ENCODE results near the gene ENTPD3. TPM values are rescaled to one million over a fixed set of nuclear protein-coding genes. Genes with fewer than 3 reads are reported as not detected.

Gene ENTPD3
- total and polyA plus RNA-seq, 4 donors = 0.10 to 2.2 (median 1.1) TPM

DNA sequence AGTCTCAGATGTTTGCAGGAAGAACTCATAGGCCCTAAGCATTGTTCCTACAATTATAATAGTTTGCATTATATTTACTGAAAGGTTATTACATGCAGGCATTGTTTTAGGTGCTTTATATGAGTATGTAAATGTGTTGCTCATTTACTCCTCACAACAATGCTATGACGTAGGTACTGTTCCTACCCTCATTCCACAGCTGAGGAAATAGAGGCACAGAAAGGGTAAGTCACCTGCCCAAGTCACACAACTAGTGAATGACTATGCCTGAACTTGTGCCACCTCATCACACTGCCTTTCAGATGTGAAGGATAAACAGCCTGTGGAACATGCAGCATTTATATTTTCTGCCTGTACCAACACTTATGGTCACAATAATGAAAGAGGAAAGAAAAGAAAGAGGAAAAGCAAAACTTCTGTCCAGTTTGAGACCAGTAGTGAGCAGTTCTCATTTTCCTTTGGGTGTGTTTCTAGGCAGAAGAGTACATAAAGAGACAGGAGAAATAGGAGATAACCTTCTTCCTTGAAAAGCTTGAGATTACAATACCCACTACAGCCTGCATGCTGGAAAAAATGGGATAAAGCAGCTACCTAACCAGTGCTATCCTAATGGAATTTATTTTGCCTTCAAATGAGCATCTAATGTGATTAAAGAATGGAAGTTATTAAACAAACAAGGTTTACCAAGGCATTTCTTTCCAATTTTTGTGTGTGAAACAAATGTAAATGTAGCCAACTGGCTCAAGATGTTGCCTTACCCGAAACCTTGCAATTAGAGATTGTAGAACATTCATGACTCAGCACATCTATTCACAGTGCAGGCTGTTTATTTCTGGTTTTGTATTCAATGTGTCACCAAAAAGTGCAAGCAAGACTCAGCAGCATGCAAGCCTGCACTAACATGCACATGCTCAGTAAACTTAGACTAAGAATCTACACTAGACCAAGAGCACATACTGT is 20.5 kb upstream of the ENTPD3 start:
- no peak for ATAC-seq (ENCODE audit: low FRiP score)
- H3K9me3 ChIP-seq (ENCODE audit: control insufficient read depth, low read length) = no peaks in the 10 kb centered on the region

DNA sequence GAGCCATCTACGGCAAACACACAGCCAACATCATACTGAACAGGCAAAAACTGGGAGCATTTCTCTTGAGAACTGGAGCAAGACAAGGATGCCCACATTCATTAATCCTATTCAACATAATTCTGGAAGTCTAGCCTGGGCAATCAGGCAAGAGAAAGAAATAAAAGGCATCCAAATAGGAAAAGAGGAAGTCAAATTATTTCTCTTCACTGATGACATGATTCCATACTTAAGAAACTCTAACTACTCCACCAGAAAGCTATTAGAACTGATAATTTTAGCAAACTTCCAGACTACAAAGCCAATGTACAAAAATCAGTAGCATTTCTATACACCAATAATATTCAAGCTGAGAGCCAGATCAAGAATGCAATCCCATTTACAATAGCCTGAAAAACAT is 17.3 kb upstream of the ENTPD3 start:
- ATAC-seq (ENCODE audit: low FRiP score) = no peak
- DNase-seq = no peak
- Histone ChIP-seq H3K27me3 (ENCODE audit: control insufficient read depth in 1 of 2, insufficient read depth in 2 of 2, low read length in 1 of 2) (no peaks in the 10 kb centered on the region), H3K9me3 (ENCODE audit: control insufficient read depth, low read length) (no peaks in the 10 kb centered on the region), H3K4me3 (ENCODE audit: low read length in 2 of 2) (no peak overlapping the region), H3K36me3 (ENCODE audit: control insufficient read depth in 1 of 2, insufficient read depth in 2 of 2, low read length in 1 of 2) (no peaks in the 10 kb centered on the region), H3K27ac (ENCODE audit: low read depth in 1 of 2, low read length in 2 of 2) (no peak overlapping the region), H3K4me1 (ENCODE audit: control insufficient read depth in 1 of 2, insufficient read depth in 2 of 2, low read length in 2 of 2) (no peaks in the 10 kb centered on the region)
- intact Hi-C loops (cut with DNase I) = no loop called here
- 86 to 88% methylated on average over 1 of the region's 1 CpG for WGBS, 2 donors

More for the DNA sequence above, 20.5 kb upstream of the ENTPD3 start:
- no peak overlapping the region for H3K27ac ChIP-seq (ENCODE audit: low read depth in 1 of 2, low read length in 2 of 2)
- DNase-seq = no peak
- no peaks in the 10 kb centered on the region for H3K36me3 ChIP-seq (ENCODE audit: control insufficient read depth in 1 of 2, insufficient read depth in 2 of 2, low read length in 1 of 2)
- H3K27me3 ChIP-seq (ENCODE audit: control insufficient read depth in 1 of 2, insufficient read depth in 2 of 2, low read length in 1 of 2) = no peaks in the 10 kb centered on the region
- no peaks in the 10 kb centered on the region for H3K4me1 ChIP-seq (ENCODE audit: control insufficient read depth in 1 of 2, insufficient read depth in 2 of 2, low read length in 2 of 2)
- intact Hi-C loops (cut with DNase I) = no loop called here
- no peak overlapping the region for H3K4me3 ChIP-seq (ENCODE audit: low read length in 2 of 2)
- 67 to 70% methylated on average over 2 of the region's 2 CpGs for WGBS, 2 donors

GRCh38 chr3:40377822-40378221 is 9.2 kb upstream of the ENTPD3 start:
- Histone ChIP-seq H3K27ac (ENCODE audit: low read depth in 1 of 2, low read length in 2 of 2) (no peak overlapping the region), H3K4me1 (ENCODE audit: control insufficient read depth in 1 of 2, insufficient read depth in 2 of 2, low read length in 2 of 2) (no peaks in the 10 kb centered on the region), H3K36me3 (ENCODE audit: control insufficient read depth in 1 of 2, insufficient read depth in 2 of 2, low read length in 1 of 2) (no peaks in the 10 kb centered on the region), H3K27me3 (ENCODE audit: control insufficient read depth in 1 of 2, insufficient read depth in 2 of 2, low read length in 1 of 2) (no peaks in the 10 kb centered on the region), H3K9me3 (ENCODE audit: control insufficient read depth, low read length) (no peaks in the 10 kb centered on the region), H3K4me3 (ENCODE audit: low read length in 2 of 2) (no peak overlapping the region)
- intact Hi-C loops (cut with DNase I) = no loop called here
- DNase-seq = no peak
- WGBS, 2 donors = 73 to 75% methylated on average over 1 of the region's 1 CpG
- ATAC-seq (ENCODE audit: low FRiP score) = no peak

DNA sequence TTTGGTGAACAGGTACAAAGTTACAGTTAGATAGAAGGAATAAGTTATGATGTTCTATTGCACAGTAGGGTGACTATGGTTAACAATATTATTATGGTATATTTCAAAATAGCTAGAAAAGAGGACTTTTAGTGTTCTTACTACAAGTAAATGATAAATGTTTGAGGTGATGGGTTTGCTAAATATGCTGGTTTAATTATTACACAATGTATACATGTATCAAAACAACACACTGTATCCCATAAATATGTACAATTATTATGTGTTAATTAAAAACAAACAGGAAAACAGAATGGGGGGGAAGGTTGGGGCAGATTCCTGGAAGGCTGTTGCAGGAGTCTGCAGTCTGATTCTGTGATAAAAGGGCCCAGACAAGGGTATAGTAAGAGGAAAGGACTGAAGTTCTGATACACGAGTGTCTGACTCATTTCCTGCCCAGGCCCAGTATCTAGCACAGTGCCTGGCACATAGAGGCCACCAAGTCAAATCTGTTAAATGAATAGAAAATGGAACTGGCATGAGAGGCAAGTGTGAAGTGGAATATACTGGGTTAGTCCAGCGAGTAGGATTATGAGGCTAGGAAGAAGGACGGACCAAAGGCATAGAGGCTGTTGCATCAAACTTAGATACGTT is 7.2 kb upstream of the ENTPD3 start:
- intact Hi-C loops (cut with DNase I) = no loop called here

DNA sequence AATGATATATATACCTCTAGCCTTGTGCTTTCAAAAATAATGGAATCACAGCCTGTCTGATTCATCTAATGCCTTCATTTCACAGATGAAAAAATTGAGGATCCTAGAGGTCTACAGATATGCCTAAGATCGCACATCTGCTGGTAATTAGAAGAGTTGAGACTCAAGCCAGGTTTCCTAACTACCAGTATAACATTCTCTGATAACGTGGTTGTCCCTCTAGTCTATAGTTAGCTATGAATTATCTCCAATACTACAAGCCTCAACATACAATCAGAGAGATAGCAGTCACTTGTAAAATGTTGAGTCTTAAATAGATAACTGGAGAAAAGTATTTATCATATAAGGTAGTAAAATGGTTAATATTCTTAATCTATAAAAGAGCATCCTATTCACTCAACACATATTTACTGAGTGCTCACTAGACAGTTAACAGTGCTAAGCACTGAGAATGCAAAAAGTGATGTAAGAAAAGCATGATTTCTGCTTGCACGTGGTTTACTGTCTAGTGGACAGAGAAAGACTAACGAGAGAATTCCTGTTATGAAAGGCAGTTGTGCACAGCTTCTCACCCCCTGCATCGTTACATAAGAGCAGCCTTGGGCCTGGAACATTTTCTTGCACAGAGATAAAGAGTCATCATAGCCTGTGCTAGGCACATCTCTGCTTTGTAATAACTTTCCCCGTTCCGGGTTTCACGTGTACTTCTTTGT is 4.9 kb upstream of the ENTPD3 start:
- no peak for ATAC-seq (ENCODE audit: low FRiP score)
- H3K27ac ChIP-seq (ENCODE audit: low read depth in 1 of 2, low read length in 2 of 2) = no peak overlapping the region

More for the DNA sequence above, 7.2 kb upstream of the ENTPD3 start:
- DNase-seq (no peak), ATAC-seq (ENCODE audit: low FRiP score) (no peak)
- Histone ChIP-seq H3K4me3 (ENCODE audit: low read length in 2 of 2) (no peak overlapping the region), H3K27me3 (ENCODE audit: control insufficient read depth in 1 of 2, insufficient read depth in 2 of 2, low read length in 1 of 2) (no peaks in the 10 kb centered on the region), H3K36me3 (ENCODE audit: control insufficient read depth in 1 of 2, insufficient read depth in 2 of 2, low read length in 1 of 2) (no peaks in the 10 kb centered on the region), H3K4me1 (ENCODE audit: control insufficient read depth in 1 of 2, insufficient read depth in 2 of 2, low read length in 2 of 2) (no peaks in the 10 kb centered on the region), H3K9me3 (ENCODE audit: control insufficient read depth, low read length) (no peaks in the 10 kb centered on the region), H3K27ac (ENCODE audit: low read depth in 1 of 2, low read length in 2 of 2) (no peak overlapping the region)
- WGBS, 2 donors = 73 to 82% methylated on average over 4 of the region's 4 CpGs

GRCh38 chr3:40382617-40382979 is 4.4 kb upstream of the ENTPD3 start:
- intact Hi-C loops (cut with DNase I) = no loop called here
- ATAC-seq (ENCODE audit: low FRiP score) (no peak), DNase-seq (no peak)
- Histone ChIP-seq H3K4me3 (ENCODE audit: low read length in 2 of 2) (no peak overlapping the region), H3K36me3 (ENCODE audit: control insufficient read depth in 1 of 2, insufficient read depth in 2 of 2, low read length in 1 of 2) (no peaks in the 10 kb centered on the region), H3K27ac (ENCODE audit: low read depth in 1 of 2, low read length in 2 of 2) (no peak overlapping the region), H3K27me3 (ENCODE audit: control insufficient read depth in 1 of 2, insufficient read depth in 2 of 2, low read length in 1 of 2) (no peaks in the 10 kb centered on the region), H3K9me3 (ENCODE audit: control insufficient read depth, low read length) (no peaks in the 10 kb centered on the region), H3K4me1 (ENCODE audit: control insufficient read depth in 1 of 2, insufficient read depth in 2 of 2, low read length in 2 of 2) (no peaks in the 10 kb centered on the region)
- WGBS, 2 donors = 76 to 78% methylated on average over 2 of the region's 2 CpGs

More for the DNA sequence above, 4.9 kb upstream of the ENTPD3 start:
- Histone ChIP-seq H3K4me3 (ENCODE audit: low read length in 2 of 2) (no peak overlapping the region), H3K9me3 (ENCODE audit: control insufficient read depth, low read length) (no peaks in the 10 kb centered on the region), H3K27me3 (ENCODE audit: control insufficient read depth in 1 of 2, insufficient read depth in 2 of 2, low read length in 1 of 2) (no peaks in the 10 kb centered on the region), H3K4me1 (ENCODE audit: control insufficient read depth in 1 of 2, insufficient read depth in 2 of 2, low read length in 2 of 2) (no peaks in the 10 kb centered on the region), H3K36me3 (ENCODE audit: control insufficient read depth in 1 of 2, insufficient read depth in 2 of 2, low read length in 1 of 2) (no peaks in the 10 kb centered on the region)
- no peak for DNase-seq
- intact Hi-C loops (cut with DNase I) = no loop called here
- WGBS, 2 donors = 77% methylated on average over 8 of the region's 8 CpGs

DNA sequence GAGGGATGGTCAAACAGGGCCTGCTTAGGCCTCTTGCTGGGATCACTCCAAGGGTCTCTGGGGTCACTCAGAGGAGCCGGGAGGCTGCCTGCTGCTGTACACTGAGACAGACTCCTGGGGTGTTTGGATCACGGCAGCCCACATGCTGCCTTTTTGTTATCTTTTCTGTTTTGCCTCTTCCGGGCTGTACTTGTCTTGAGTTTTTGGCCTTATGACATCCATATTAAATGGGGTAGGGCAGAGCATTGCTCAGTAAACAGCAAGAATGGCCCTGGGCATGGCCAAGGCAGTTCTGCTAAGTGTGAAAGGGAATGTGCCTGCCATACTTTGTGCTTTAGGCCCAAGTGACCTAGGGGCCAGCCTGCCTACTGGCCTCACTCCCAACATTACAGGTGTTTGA is 771 bp upstream of the ENTPD3 start:
- Histone ChIP-seq H3K27ac (ENCODE audit: low read depth in 1 of 2, low read length in 2 of 2) (no peak overlapping the region), H3K27me3 (ENCODE audit: control insufficient read depth in 1 of 2, insufficient read depth in 2 of 2, low read length in 1 of 2) (no peaks in the 10 kb centered on the region), H3K4me1 (ENCODE audit: control insufficient read depth in 1 of 2, insufficient read depth in 2 of 2, low read length in 2 of 2) (no peaks in the 10 kb centered on the region), H3K9me3 (ENCODE audit: control insufficient read depth, low read length) (no peaks in the 10 kb centered on the region), H3K36me3 (ENCODE audit: control insufficient read depth in 1 of 2, insufficient read depth in 2 of 2, low read length in 1 of 2) (no peaks in the 10 kb centered on the region), H3K4me3 (ENCODE audit: low read length in 2 of 2) (no peak overlapping the region)
- no peak for ATAC-seq (ENCODE audit: low FRiP score)
- WGBS, 2 donors = 76 to 87% methylated on average over 3 of the region's 3 CpGs
- intact Hi-C loops (cut with DNase I) = no loop called here
- no peak for DNase-seq

- intact Hi-C loops (cut with DNase I) = no loop called here
- H3K27me3 ChIP-seq (ENCODE audit: control insufficient read depth in 1 of 2, insufficient read depth in 2 of 2, low read length in 1 of 2) = no peaks in the 10 kb centered on the region
- H3K4me1 ChIP-seq (ENCODE audit: control insufficient read depth in 1 of 2, insufficient read depth in 2 of 2, low read length in 2 of 2) = no peaks in the 10 kb centered on the region
- no peak overlapping the region for H3K4me3 ChIP-seq (ENCODE audit: low read length in 2 of 2)
- ATAC-seq (ENCODE audit: low FRiP score) (no peak), DNase-seq (no peak)
- peaks cover 0 to 3% of the 10 kb centered on the region in 2 donors for H3K36me3 ChIP-seq (ENCODE audit: control insufficient read depth in 1 of 2, insufficient read depth in 2 of 2, low read length in 1 of 2)
- 74 to 84% methylated on average over 10 of the region's 10 CpGs for WGBS, 2 donors
- no peaks in the 10 kb centered on the region for H3K9me3 ChIP-seq (ENCODE audit: control insufficient read depth, low read length)
- no peak overlapping the region for H3K27ac ChIP-seq (ENCODE audit: low read depth in 1 of 2, low read length in 2 of 2)
Measured at GRCh38 chr3:40387895-40388254, 891 bp downstream of the ENTPD3 start.

Measured in aorta (tissue), 5 donors.